GM21526 (cell line): ENCODE results near the gene HSD17B1.
"Not testable (repeated sequence)": the region's sequence is repeated elsewhere in the genome, so short reads cannot be mapped to it uniquely, and the experiment has no call there.

Source experiments
- ATAC-seq: cut with Tn5 transposase; IDR thresholded peaks from one replicate; pipeline ENCODE4 v1.9.1; 2021; ENCODE audit warnings: moderate library complexity; ENCODE audit not compliant: unreplicated experiment, low FRiP score

Gene HSD17B1, protein sequence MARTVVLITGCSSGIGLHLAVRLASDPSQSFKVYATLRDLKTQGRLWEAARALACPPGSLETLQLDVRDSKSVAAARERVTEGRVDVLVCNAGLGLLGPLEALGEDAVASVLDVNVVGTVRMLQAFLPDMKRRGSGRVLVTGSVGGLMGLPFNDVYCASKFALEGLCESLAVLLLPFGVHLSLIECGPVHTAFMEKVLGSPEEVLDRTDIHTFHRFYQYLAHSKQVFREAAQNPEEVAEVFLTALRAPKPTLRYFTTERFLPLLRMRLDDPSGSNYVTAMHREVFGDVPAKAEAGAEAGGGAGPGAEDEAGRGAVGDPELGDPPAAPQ

DNA sequence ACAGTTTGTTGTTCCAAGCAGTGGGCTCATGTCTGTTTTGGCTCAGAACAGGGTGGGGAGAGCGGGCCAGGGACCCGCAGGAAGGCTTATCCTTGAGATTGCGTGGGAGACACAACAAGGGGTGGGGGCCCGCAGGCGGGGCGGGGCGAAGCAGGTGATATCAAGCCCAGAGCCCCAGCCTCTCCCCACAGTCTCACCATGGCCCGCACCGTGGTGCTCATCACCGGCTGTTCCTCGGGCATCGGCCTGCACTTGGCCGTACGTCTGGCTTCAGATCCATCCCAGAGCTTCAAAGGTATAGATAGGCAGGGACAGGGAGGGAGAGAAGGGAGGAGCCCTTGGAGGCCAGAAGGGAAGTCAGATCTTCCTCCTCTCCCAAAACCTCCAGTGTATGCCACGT lies at the start of gene HSD17B1:
TSS of gene HSD17B1 (plus strand) at position 188 of the 400 bp plus-strand sequence. CDS start at position 199, 11 bp downstream.
- not testable (repeated sequence) for ATAC-seq

DNA sequence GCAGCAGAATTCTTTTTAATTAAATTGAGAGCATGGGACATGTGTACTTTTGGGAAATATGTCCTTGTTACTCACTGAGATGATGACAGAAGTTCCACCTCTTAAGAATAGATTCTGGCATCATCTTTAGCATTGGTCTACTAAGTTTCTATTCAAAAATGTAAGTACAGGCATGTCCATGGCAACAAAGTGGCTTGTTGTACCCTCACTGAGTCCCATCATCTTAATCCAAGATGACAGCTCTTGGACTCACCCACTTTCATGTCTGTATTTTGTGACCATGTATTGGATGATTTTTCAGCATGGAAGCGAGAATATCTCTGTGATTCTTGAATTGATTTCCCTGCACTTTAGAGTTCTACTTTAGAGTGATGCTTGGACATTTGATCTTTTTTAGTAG lies 49.8 kb upstream of the HSD17B1 start:
- ATAC-seq = no peak

DNA sequence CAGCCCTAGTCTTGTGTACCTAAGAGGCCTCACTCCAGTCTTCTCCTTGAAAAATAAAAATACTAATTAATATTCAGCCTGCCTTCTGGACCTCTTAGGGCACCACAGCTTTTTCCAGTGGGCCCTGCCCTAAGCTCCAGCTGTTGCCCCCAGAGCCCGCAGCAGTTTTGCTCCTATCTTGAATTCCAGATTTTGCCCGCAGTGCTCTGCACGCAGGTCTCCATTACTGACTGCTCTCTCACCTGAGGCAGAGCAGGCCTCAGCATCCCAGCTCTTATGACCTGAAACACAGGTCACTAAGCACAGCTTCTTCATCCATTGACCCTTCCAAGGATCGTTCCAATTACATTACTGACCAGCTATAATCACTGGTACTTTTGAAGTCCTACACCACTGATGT lies 45.1 kb upstream of the HSD17B1 start:
- no peak for ATAC-seq

DNA sequence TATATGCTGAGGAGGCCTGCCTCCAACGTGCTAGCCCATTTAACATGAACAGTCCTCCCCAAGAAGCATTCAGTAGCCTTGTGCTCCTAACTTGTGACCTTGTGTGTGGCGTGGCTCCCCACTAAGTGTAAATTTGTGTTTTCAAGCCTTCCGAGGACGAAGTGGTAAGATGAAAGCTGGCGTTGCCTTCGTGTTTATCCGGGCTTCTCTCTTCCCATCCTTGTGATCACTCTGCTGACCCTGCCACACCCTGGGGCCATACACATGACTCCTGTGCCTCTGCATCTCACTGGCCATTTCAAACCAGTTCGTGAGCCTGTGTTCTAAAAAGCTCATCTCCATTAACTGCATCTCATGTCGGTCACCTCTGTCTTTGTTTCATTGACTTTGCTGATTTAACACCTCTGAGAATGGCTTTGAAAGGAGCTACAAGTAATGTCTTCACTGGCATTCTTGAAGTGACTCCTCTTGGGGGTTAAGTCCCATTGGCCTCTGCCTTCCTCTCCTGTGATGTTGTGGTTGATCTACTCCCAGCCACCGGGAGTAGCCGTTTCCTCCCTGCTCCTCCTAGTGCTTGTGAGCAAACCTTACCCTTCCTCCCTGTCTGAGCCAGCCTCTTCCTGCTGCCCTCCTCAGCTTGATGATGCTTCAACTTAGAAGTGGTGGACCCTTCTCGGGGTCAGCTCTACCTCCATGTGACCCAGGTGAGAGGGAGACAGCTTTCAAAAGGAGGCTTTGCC lies 44.1 kb upstream of the HSD17B1 start:
- ATAC-seq = no peak

DNA sequence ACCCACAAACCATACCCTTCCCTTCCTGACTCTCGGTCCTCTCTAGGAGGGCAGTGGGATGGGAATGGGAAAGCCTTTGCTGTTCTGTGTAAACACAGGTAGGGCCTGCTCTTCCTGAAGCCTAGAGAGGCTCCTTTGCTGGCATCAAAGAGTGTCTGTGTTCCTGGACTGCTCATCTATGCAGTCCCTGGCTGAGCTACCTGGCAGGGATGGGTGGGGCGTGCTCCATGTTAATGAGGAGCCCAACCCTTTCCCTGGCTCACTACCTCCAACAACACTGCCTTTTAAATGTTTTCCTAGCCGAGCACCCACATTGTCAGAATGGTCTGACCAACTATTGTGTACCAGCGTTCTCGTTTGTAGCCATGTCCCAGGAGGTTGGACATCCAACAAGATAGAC lies 43.3 kb upstream of the HSD17B1 start:
- ATAC-seq = no peak

DNA sequence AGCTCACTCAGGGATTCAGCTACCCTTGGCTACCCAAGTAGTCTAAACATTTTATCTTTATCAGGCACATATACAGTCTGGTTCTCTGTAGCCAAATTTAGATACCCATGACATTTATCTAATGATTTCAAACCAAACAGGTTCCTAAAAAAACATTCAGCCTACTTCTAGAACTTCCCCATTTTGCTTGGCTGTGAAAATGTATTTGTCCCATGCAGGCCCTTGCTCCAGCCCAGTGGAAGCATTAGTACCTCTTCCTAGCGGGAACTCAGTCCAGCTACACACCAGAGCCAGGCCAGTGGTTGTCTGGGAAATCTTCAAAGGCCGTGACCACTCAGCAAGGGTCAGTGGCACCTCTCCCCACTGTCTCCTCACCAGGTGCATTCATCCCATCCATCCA lies 42.9 kb upstream of the HSD17B1 start:
- ATAC-seq = no peak

DNA sequence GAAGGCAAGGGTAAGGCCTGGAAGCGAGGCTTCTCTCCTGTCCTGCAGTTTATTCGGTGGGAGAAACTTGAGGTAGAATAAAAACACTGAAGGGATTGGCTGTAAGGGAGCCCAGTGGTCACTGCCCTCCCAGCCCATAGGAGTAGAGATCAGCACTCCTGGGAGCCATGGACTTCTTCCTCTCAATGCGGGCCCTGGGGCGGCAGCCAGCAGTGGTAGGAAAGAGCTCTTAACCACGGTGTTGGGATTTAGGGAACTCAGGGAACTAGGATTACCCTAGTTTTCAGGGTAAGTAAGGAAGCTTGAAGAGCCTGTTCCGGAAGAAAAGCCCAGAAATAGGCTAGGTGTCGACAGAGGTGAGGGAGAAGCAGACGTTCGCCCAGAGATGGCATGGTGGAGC lies 40.5 kb upstream of the HSD17B1 start:
- no peak for ATAC-seq

DNA sequence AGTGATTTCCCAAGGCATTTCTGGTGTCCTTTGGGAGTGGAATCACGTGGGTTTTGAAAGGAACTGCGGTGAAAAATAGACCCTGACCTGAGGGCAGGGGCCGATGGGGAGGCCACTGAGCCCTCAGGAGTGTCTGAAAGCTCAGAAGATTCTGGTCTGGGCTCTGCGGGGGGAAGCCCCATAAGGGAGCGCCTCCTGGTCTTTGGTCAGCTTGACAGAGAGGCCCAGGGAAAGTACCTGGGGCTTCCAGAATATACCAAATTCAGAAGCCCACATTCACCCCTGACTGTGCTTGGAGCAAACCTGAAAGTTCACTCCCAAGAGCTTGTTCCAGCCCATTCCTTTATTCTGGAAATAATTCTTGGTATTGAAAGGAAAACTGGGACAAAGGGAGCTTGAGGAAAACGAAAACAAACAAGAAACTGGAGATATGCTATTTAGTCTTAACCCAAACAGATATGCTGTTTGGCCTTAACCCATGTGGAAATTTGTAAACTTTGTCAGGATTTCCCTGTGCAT lies 39.9 kb upstream of the HSD17B1 start:
- no peak for ATAC-seq

DNA sequence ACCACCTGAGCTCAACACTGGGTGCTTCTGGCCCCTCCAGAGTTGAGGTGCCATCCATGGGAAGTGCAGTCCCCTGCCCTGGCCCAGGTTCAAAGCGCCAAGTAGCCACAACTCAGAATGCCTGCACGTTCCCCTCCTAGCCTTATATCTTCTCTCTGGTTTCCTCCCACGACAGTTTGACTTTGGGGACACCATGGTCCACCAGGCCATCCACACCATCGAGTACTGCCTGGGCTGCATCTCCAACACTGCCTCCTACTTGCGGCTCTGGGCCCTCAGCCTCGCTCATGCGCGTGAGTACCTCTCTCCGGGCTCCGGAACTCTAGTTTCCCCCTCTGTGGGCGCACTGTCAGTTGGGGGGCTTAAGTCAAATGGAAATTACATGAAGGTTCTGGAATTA lies 39.0 kb upstream of the HSD17B1 start:
- ATAC-seq = no peak

DNA sequence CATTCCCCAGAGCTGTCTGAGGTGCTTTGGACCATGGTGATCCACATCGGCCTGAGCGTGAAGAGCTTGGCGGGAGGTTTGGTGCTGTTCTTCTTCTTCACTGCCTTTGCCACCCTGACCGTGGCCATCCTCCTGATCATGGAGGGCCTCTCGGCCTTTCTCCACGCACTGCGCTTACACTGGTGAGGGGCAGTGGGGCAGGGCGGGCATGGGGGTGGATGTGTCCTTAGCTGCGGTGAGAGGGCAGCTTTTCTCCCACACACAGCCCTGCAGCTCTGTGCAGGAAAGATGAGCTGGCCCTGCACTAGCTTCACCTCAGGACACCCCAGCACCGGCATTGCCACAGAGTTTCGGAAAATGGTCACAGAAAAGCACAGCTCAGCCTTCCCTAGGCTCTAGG lies 38.4 kb upstream of the HSD17B1 start:
- no peak for ATAC-seq

DNA sequence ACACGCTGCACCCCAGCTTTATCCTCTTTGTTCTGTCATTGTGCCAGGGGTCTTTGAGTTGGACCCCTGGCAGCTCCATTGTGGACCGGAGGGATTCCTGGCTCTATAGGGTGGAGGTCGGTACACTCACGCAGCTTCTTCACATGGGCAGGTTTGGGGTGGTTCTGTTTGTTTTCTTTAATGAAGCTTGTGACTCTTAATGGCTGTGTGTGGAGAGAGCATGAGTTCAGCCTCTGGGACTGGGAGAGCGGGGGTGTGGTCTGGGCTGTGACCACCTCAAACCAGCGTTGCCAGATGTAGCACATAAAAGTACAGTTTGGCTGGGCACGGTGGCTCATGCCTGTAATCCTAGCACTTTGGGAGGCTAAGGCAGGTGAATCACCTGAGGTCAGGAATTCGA lies 37.9 kb upstream of the HSD17B1 start:
- no peak for ATAC-seq

DNA sequence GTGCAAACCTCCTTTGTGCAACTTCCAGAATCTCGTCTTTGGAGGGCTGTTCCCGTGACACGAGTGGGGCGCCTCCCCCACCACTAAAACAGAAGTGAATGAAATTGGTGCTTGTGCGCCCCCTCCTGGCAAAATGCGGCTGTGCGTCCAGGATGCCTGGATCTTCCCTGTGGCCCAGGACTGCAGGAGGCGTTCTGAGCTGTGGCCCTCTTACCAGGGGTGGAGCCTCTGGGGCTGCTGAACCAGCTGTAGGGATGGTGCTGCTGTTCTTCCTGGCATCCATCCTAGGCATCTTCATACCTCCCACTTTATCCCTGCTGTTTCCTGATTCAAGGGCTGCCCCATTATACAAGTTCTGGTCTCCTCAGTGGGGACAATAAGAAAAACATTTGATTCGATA lies 35.2 kb upstream of the HSD17B1 start:
- ATAC-seq = no peak

DNA sequence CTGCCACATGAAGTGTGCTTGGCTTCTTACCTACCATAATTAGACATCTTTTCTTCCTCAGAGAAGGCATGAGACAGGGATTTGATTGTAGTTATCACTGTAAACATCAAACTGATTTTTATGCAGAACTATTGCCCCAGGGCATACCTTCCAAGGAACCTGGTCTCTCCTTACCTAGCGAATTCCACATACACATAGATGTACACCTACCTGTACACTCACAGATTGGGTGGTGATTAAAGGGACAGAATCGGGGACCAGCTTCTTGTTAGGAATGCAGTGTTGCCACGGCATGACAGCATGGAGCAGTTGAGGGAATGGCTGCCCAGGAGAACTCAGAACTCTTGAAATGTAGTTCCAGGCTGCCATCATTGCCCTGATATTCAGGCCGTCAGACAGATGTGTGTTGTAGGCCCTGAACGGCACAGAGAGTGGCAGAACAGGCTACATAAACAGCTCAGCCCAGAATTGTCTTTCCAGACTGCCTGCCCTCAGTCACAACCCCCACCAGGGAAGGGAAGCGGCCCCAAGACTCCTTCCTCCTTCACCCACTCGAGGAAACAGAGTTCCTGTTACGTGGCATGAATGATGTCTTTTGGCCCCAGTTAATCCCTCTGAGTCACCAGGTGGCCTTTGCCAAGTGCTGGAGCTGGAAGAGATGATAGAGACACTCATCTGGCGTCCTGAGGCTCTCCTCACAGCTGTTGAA lies 34.5 kb upstream of the HSD17B1 start:
- no peak for ATAC-seq

DNA sequence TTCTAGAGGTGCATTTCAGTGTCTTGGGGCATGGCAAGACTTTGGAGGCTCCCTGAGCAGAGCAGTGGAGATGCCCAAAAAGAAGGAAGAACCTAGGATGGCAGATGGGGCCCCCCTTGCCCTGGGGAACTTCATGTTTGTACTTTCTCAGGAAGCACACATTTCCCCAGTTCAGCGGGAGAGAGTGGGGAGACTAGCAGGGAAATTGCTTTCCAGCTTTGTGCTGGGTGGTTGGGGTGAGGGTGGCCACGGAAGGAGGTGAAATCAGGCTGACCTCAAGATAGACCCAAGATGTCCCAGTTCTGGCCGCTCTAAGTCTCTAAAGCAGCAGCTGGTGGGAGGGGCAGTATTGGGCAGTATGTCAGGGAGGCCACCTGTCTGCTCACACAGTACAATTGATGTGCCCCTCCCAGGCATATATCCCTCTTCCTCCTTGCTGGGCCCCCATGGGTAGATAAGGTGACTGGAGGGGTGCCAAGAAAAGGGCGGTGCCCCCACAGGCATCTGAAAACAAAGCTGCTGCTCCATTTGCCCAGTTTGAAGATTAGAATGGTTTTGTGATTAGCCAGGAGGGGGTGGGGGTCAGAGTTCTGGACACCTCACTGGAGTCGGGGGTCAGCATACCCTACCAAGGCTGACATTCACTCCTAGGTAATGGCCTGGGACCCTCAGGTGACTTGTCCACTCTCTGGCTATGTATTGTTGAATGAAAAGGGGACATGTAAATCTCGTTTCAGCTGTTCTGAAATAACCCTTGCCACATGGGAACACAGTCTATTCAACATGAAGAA lies 33.8 kb upstream of the HSD17B1 start:
- no peak for ATAC-seq

DNA sequence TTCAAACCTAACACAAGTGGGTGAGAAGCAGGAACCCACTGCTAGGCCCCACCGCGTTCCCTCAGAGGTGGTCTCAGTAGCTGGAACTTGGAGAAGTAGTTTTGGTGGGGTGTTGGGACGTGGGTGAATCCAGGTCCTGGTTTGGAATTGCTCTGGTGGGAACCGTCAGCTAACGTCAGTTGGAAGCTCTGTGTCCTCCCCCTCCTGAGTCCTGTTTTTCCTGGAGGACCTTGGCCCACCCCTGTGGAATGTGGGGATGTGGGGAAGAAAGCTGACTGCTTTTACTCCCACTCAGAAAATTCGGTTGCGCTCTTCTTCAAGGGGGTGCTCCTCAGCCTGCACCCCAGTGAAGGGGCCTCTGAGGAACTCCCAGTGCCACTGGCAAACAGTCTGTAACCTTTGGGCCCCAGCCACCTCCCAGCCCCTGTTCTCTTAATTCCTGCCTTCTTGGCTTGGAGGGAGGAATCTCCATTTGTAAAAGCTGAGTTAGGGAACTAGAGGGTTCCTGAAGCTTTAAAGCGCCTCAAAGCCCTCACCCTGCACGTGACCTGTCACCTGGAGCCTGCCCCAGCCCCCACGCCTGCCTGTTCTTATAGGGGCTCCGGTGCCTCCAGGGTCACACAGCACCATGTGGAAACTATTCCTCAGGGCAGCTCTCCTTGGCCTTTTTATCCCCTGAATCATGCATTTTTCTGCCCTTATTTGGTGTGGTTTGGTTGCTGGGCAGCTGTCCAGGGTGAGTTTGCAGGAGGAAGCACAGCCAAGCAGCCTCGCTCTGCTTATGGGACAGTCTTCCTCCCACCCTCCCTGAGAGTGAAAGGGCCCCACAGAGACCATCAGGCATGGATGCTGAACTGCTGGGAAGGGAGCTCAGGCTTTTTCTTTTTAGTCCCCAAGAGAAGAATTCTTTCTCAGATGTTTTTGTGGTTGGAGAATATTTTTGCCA lies 32.9 kb upstream of the HSD17B1 start:
- ATAC-seq = no peak

DNA sequence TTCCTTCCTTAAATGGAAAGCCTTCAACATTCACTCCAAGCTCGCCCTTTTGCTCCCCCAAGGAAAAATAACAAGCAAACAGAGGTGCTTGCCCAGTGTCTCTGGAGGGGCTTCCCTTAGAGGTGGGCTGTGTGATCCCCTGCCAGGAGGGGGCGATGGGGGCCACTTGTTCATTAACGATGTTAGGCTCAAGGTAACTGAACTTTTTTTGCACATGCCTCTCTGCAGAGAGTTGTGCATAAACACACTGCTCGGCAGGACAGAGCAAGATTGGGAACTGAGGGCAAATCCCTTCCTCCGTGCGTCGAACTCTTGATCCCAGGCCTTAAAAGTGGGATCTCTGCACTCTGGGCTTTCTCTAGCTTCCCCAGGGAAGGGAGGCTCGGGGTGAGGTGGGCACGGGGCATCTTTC lies 32.2 kb upstream of the HSD17B1 start:
- ATAC-seq = no peak

DNA sequence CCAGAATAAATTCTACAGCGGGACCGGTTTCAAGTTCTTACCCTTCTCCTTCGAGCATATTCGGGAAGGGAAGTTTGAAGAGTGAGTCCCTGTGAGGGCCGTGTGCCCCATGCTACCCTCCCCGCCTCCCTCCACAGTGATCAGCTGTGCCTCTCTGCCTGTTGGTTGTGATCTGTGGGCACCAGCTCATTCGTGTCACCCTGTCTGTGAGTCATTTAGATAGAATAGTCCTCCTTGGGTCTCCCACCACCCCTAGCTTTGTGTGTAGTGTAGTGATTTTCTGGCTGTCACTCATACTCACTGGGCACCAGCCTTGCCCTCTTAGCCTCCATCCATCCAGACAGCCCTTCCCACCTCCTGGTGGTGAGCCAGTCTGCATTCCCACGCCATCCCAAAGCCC lies 31.7 kb upstream of the HSD17B1 start:
- ATAC-seq = no peak

DNA sequence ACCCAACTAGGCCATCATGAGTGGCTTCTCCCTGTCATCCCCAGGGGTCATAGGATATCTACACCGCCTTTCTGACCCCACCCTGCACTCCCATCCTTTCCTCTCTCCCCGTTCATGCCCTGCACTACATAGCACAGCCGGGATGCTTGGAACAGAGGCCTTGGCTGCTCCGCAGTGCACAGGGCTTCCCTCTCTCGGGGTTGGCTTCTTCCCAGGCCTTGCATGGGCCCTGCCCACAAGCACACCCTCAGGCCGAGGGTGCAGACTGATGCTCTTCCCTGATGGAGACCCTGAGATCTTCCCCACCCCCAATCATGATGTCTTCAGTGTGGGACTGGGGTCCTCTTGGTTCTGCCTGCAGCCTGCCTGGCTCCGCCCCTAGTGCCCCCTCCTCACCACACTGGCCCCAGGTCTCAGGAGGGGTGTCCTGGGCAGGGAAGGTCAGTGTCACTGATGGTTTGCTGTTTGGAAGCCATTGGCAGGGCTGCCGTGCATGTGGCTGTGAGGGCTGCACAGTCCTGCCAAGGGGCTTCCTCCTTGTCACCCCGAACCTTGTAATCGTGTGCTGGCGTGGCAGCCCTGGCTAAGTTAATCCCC lies 31.0 kb upstream of the HSD17B1 start:
- no peak for ATAC-seq

DNA sequence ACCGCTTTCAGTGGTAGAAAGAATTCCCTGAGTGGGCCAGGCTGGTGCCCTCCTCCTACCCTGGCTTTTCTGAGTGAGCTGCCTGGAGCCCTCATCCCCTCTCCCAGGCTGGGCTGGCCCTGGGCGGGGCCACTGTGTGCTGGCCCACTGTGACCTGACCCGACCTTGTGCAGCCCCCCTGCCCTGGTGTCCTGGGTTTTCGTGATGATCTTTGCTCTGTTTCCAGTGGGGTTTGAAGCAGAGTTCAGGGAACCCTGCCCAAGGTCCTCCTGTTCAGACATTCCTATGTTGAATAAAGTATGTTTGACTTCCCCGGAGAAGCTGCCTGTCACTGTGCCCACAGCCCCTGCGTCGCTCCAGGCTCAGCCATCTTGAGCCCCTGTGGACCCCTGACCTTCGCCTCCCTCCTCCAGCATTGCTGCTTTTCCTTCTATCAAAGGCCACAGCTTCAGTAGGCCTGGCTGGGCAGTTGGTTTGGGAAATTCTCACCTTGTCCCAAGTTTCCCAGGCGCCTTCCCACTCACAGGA lies 30.4 kb upstream of the HSD17B1 start:
- no peak for ATAC-seq
